SK-N-MC (cell line): ENCODE data around the gene ASPHD1.

Source experiments
- EZH2 ChIP-seq: fragments of 200-600 bp; sonication (generic); IDR thresholded peaks from one replicate; pipeline ENCODE4 v1.6.1; 2017; ENCODE audit warnings: antibody characterized with exemption
- POLR2AphosphoS5 ChIP-seq: IDR thresholded peaks from 2 replicates; pipeline ENCODE4 v1.6.1; 2012; ENCODE audit warnings: mild to moderate bottlenecking, low read depth, low read length, borderline replicate concordance

DNA sequence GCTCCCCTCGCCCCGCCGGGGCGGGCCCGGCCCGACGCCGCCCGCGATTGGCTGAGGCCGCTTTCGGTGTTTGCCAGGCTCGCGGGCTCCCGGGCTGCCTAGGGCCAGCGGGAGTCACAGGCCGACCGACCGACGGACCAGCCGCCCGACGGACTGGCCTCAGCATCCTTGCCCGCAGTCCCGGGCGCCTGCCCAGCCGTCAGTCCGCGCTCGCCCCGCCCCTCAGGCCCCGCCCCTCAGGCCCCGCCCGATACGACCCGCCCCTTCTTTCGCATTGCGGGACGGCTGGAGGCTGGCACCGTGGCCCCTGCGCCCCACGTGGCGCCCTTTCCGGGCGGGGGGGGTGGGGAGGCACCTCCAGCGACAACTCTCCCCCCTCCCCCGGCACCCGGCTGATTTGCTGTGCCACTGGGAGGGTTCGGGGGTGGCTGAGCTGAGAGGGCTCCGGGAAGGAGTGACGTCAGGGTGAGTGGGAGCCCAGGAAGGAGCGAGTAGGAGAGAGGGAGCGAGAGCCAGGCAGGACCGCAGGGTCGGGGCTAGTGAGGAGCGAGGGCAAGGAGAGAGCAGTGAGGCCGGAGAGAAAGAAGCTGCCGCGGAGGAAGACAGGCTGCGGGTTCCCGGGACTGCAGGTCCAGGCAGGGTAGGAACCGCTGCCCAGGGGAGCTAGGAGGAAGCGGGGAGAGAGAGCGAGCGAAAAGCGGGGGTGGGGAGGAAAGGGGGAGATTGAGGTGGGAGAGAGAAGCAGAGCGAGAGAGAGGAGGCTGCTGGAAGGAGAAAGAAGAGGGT lies at the start of gene ASPHD1:
- no peak for TF ChIP-seq EZH2
- TF ChIP-seq POLR2AphosphoS5: no peak
